Endothelial cell of umbilical vein (primary cell): Measurements from ENCODE around the gene VPS54. TPM values are rescaled to one million over a fixed set of nuclear protein-coding genes. Genes with fewer than 3 reads are reported as not detected.

ENCODE experiments used
- BruUV-seq: library from RNA; stranded (reverse); fragments of 400-500 nt; replicated peaks from 2 replicates; lab custom pipeline; 2021; lab: Mats Ljungman, UMichigan
- CTCF ChIA-PET: fragments of 300-600, 350-600 bp; sonication (Branson Sonifier 250); formaldehyde crosslinking; loops from one replicate; lab custom pipeline; 2021; ENCODE audit warnings: antibody characterized with exemption, inconsistent platforms; lab: Charles Lee
- POLR2A ChIA-PET: fragments of 300-600, 350-600 bp; sonication (Branson Sonifier 250); formaldehyde crosslinking; loops from one replicate; lab custom pipeline; 2021; ENCODE audit warnings: antibody characterized with exemption, inconsistent platforms; lab: Charles Lee
- DNase-seq: peaks from one replicate; pipeline ENCODE4 v3.0.0-alpha.2; 2011; ENCODE audit warnings: low read depth, low spot score
- FAIRE-seq: peaks from 2 replicates; lab custom pipeline; 2011; peaks lifted over from hg19 to GRCh38; lab: Jason Lieb, UNC
- H2AFZ ChIP-seq: 2 replicates; pipeline ENCODE4 v1.6.0; 2012; ENCODE audit warnings: low read depth, low read length, control low read depth, inconsistent platforms
- H3K27ac ChIP-seq: 2 replicates; pipeline ENCODE4 v1.5.1; 2011; ENCODE audit warnings: low read depth, mild to moderate bottlenecking, control low read depth, low read length, moderate library complexity; ENCODE audit not compliant: insufficient read depth
- H3K27me3 ChIP-seq, 2 experiments: 2 replicates each; pipeline versions ENCODE4 v1.6.0 to v1.6.1; 2011; ENCODE audit warnings: low read length in 2 of 2, mixed read lengths in 1 of 2; ENCODE audit not compliant: control insufficient read depth in 2 of 2, insufficient read depth in 2 of 2
- H3K36me3 ChIP-seq, 2 experiments: 2 replicates in 1 of 2; 3 replicates in 1 of 2; pipeline ENCODE4 v1.5.1; 2011; ENCODE audit warnings: low read length in 2 of 2, mild to moderate bottlenecking in 1 of 2, moderate library complexity in 1 of 2; ENCODE audit not compliant: control insufficient read depth in 2 of 2, insufficient read depth in 2 of 2; ENCODE audit errors: extremely low read depth in 1 of 2
- H3K4me1 ChIP-seq: 3 replicates; pipeline ENCODE4 v1.5.1; 2011; ENCODE audit warnings: mild to moderate bottlenecking, low read length; ENCODE audit not compliant: control insufficient read depth, insufficient read depth; ENCODE audit errors: extremely low read depth
- H3K4me2 ChIP-seq: 2 replicates; pipeline ENCODE4 v1.6.1; 2011; ENCODE audit warnings: low read length, control low read depth, mixed read lengths; ENCODE audit not compliant: insufficient read depth
- H3K4me3 ChIP-seq, 3 experiments: fragments of 200-600 bp in 1 of 3; sonication (generic), shearing (Covaris generic) in 1 of 3; replicated peaks in 1 of 3; 2 replicates each; pipeline ENCODE4 v1.5.1; 2011 to 2016; ENCODE audit warnings: control low read depth in 3 of 3, low read length in 3 of 3, mild to moderate bottlenecking in 2 of 3, inconsistent platforms in 1 of 3, low read depth in 1 of 3, moderate library complexity in 1 of 3; ENCODE audit not compliant: insufficient read depth in 1 of 3
- H3K79me2 ChIP-seq: 2 replicates; pipeline ENCODE4 v1.6.0; 2012; ENCODE audit warnings: low read length, inconsistent platforms; ENCODE audit not compliant: control insufficient read depth, insufficient read depth
- H3K9ac ChIP-seq: replicated peaks from 2 replicates; pipeline ENCODE3; 2011; ENCODE audit warnings: low read length, control low read depth; ENCODE audit not compliant: insufficient read depth; ENCODE audit errors: extremely low read depth
- H3K9me1 ChIP-seq: replicated peaks from 3 replicates; pipeline ENCODE4 v1.6.0; 2011; ENCODE audit warnings: mild to moderate bottlenecking, low read length; ENCODE audit not compliant: control insufficient read depth, insufficient read depth; ENCODE audit errors: extremely low read depth
- H3K9me3 ChIP-seq: replicated peaks from 2 replicates; pipeline ENCODE4 v1.5.1; 2012; ENCODE audit warnings: low read length, inconsistent platforms; ENCODE audit not compliant: control insufficient read depth, insufficient read depth
- H4K20me1 ChIP-seq: replicated peaks from 2 replicates; pipeline ENCODE3; 2011; ENCODE audit warnings: mild to moderate bottlenecking, low read length; ENCODE audit not compliant: control insufficient read depth, insufficient read depth; ENCODE audit errors: extremely low read depth
- CTCF ChIP-seq, 2 donors: IDR thresholded peaks; 1 replicate in 1 of 2; 2 replicates in 1 of 2; pipeline ENCODE4 v1.5.1; 2011; ENCODE audit warnings: low read length in 2 of 2, mild to moderate bottlenecking in 2 of 2, moderate library complexity in 2 of 2, control low read depth in 1 of 2, inconsistent platforms in 1 of 2, low read depth in 1 of 2; ENCODE audit not compliant: insufficient read depth in 1 of 2; ENCODE audit errors: extremely low read depth in 1 of 2
- EZH2 ChIP-seq: IDR thresholded peaks from 2 replicates; pipeline ENCODE4 v1.6.1; 2012; ENCODE audit warnings: borderline replicate concordance, low read depth, mild to moderate bottlenecking, moderate library complexity, low read length, inconsistent platforms; ENCODE audit not compliant: severe bottlenecking
- FOS ChIP-seq: IDR thresholded peaks from 2 replicates; pipeline ENCODE4 v1.6.1; 2011; ENCODE audit warnings: mild to moderate bottlenecking, low read length, moderate library complexity, borderline replicate concordance; ENCODE audit not compliant: insufficient read depth
- GATA2 ChIP-seq: IDR thresholded peaks from 2 replicates; pipeline ENCODE4 v1.7.0; 2011; ENCODE audit warnings: low read depth, mild to moderate bottlenecking, moderate library complexity, mixed read lengths, low read length; ENCODE audit not compliant: insufficient read length, insufficient read depth
- JUN ChIP-seq: IDR thresholded peaks from 2 replicates; pipeline ENCODE4 v1.6.1; 2011; ENCODE audit warnings: borderline replicate concordance, low read depth; ENCODE audit not compliant: insufficient read length, insufficient read depth
- MAX ChIP-seq: IDR thresholded peaks from 2 replicates; pipeline ENCODE4 v1.6.1; 2011; ENCODE audit not compliant: insufficient read depth, insufficient read length
- MYC ChIP-seq: IDR thresholded peaks from one replicate; pipeline ENCODE4 v1.6.1; 2011; ENCODE audit warnings: mild to moderate bottlenecking, low read depth, low read length
- POLR2A ChIP-seq: IDR thresholded peaks from 2 replicates; pipeline ENCODE4 v1.6.1; 2012; ENCODE audit warnings: low read depth, mild to moderate bottlenecking, control low read depth, low read length
- POLR2AphosphoS5 ChIP-seq: IDR thresholded peaks from 2 replicates; pipeline ENCODE4 v1.6.1; 2012; ENCODE audit warnings: low read depth, mild to moderate bottlenecking, control low read depth, low read length, moderate library complexity; ENCODE audit not compliant: insufficient read depth
- dilution Hi-C: fragments of 300-500 bp; cut with MboI; formaldehyde crosslinking; loops from one replicate; pipeline ENCODE4 v1.15.0; 2019; ENCODE audit warnings: low sequenced_read_pairs; ENCODE audit not compliant: extremely low pct_ligation_motif_present
- intact Hi-C: fragments of 100-400 bp; cut with micrococcal nuclease; formaldehyde crosslinking; loops from one replicate; pipeline ENCODE4 v1.10.0; 2022
- polyA plus RNA-seq, 4 experiments: library from polyadenylated mRNA; depleted of rRNA in 3 of 4; stranded (reverse) in 3 of 4; unstranded in 1 of 4; fragments of >200 nt; gene quantifications; 2 replicates each; pipeline versions ENCODE4 v1.2.1 to v1.2.3, GENCODE V29; 2011 to 2012; ENCODE audit warnings: missing spikeins in 1 of 4
- total RNA-seq: library from RNA; stranded (reverse); gene quantifications from 2 replicates; pipeline ENCODE4 v1.2.3, GENCODE V29; 2021

VPS54 gene
- total and polyA plus RNA-seq, 2 donors (not counting 3 experiments of a cell fraction or from before 2014, with no cell fraction given): 6.3 to 17.7 TPM

GRCh38 chr2:64001382-64002101 is 17.7 kb downstream of the VPS54 start:
- DNase-seq: no peak
- no peaks in the 10 kb centered on the region for H3K4me1 ChIP-seq
- dilution Hi-C loops: no loop called here
- H4K20me1 ChIP-seq: no peaks in the 10 kb centered on the region
- H2AFZ ChIP-seq: no peak overlapping the region
- no peak overlapping the region for H3K27ac ChIP-seq
- FAIRE-seq: no peak
- H3K9me3 ChIP-seq: no peaks in the 10 kb centered on the region
- H3K27me3 ChIP-seq: no peaks in the 10 kb centered on the region
- H3K9me1 ChIP-seq: no peaks in the 10 kb centered on the region
- TF ChIP-seq JUN: no peak
- no peak for TF ChIP-seq MYC
- no peak for TF ChIP-seq EZH2
- TF ChIP-seq MAX: no peak
- no peak for TF ChIP-seq POLR2A
- no peak for TF ChIP-seq CTCF (IDR thresholded peaks at IDR 0.05; ENCODE audit: extremely low read depth in 1 of 2, insufficient read depth in 1 of 2, low read depth in 1 of 2, low read length in 2 of 2)
- TF ChIP-seq GATA2: no peak
- no peak for TF ChIP-seq FOS
- TF ChIP-seq POLR2AphosphoS5: no peak
- no peak overlapping the region for H3K9ac ChIP-seq
- no peak overlapping the region for H3K4me2 ChIP-seq
- H3K79me2 ChIP-seq: peaks cover 36% of the 10 kb centered on the region
- intact Hi-C loops: no loop called here
- no peaks in the 10 kb centered on the region for H3K36me3 ChIP-seq
- no TSS peak for BruUV-seq
- no peak overlapping the region for H3K4me3 ChIP-seq
- ChIA-PET POLR2A (no interaction called here), CTCF (no interaction called here)
